Tibial nerve (tissue), 4 donors: ENCODE results near the gene CNGB1. TPM values are rescaled to one million over a fixed set of nuclear protein-coding genes. Genes with fewer than 3 reads are reported as not detected.

Experiments used
- DNase-seq, 2 donors: peaks; one replicate each; pipeline ENCODE4 v3.0.0-alpha.2; 2019; ENCODE audit warnings: low spot score in 2 of 2
- H3K27ac ChIP-seq, 4 donors: fragments of 200-600 bp; sonication (generic) in 3 of 4; one replicate each; pipeline ENCODE4 v1.5.1; 2017 to 2019; ENCODE audit warnings: mild to moderate bottlenecking in 1 of 4
- H3K27me3 ChIP-seq, 2 donors: fragments of 200-600 bp; sonication (generic) in 1 of 2; one replicate each; pipeline versions ENCODE4 v1.5.1 to v1.6.0; 2017 to 2019
- H3K36me3 ChIP-seq, 3 donors: fragments of 200-600 bp; sonication (generic); one replicate each; pipeline ENCODE4 v1.5.1; 2018 to 2019
- H3K4me1 ChIP-seq, 4 donors: fragments of 200-600 bp; sonication (generic) in 3 of 4; one replicate each; pipeline ENCODE4 v1.5.1; 2017 to 2019
- H3K4me3 ChIP-seq, 4 donors: fragments of 200-600 bp; sonication (generic) in 3 of 4; one replicate each; pipeline ENCODE4 v1.5.1; 2017 to 2019; ENCODE audit warnings: mild to moderate bottlenecking in 1 of 4, moderate library complexity in 1 of 4
- H3K9me3 ChIP-seq, 4 donors: fragments of 200-600 bp; sonication (generic) in 3 of 4; one replicate each; pipeline ENCODE4 v1.5.1; 2017 to 2019
- EP300 ChIP-seq, 2 donors: sonication (generic); formaldehyde crosslinking; IDR thresholded peaks; one replicate each; pipeline ENCODE4 v1.6.1; 2017; ENCODE audit warnings: antibody characterized with exemption in 2 of 2, mild to moderate bottlenecking in 1 of 2
- POLR2A ChIP-seq, 2 donors: fragments of 450-650 bp; IDR thresholded peaks; one replicate each; pipeline ENCODE4 v1.6.1; 2017; ENCODE audit warnings: antibody characterized with exemption in 2 of 2, mild to moderate bottlenecking in 2 of 2, moderate library complexity in 2 of 2
- WGBS, 2 donors: methylation state at CpG; one replicate each; pipeline ENCODE4 v1.1.5; 2018; 5-methylcytosine and 5-hydroxymethylcytosine counted together
- total RNA-seq, 4 donors: library from RNA; depleted of rRNA; stranded (reverse); fragments of >200 nt; gene quantifications; one replicate each; pipeline ENCODE4 v1.1.0, GENCODE V29; 2016
- TF ChIP-seq, protein P1 (sequence below), 5 experiments: fragments of 200-600 bp in 3 of 5; fragments of 450-650 bp in 2 of 5; sonication (generic) in 3 of 5; IDR thresholded peaks; one replicate each; pipeline ENCODE4 v1.5.1; 2016 to 2019; ENCODE audit warnings: antibody characterized with exemption in 5 of 5, mild to moderate bottlenecking in 3 of 5, moderate library complexity in 2 of 5

The CNGB1 gene
- total RNA-seq, 4 donors from 2014 or later: not detected

GRCh38 chr16:57884655-57885133 is 86.2 kb downstream of the CNGB1 start:
- Histone ChIP-seq H3K4me1 (peaks cover 0 to 10% (median 0%) of the 10 kb centered on the region in 4 donors), H3K36me3 (no peaks in the 10 kb centered on the region), H3K4me3 (no peak overlapping the region), H3K9me3 (no peaks in the 10 kb centered on the region), H3K27me3 (peaks cover 0 to 28% of the 10 kb centered on the region in 2 donors), H3K27ac (no peak overlapping the region)
- DNase-seq: no peak
- TF ChIP-seq, protein P1, sequence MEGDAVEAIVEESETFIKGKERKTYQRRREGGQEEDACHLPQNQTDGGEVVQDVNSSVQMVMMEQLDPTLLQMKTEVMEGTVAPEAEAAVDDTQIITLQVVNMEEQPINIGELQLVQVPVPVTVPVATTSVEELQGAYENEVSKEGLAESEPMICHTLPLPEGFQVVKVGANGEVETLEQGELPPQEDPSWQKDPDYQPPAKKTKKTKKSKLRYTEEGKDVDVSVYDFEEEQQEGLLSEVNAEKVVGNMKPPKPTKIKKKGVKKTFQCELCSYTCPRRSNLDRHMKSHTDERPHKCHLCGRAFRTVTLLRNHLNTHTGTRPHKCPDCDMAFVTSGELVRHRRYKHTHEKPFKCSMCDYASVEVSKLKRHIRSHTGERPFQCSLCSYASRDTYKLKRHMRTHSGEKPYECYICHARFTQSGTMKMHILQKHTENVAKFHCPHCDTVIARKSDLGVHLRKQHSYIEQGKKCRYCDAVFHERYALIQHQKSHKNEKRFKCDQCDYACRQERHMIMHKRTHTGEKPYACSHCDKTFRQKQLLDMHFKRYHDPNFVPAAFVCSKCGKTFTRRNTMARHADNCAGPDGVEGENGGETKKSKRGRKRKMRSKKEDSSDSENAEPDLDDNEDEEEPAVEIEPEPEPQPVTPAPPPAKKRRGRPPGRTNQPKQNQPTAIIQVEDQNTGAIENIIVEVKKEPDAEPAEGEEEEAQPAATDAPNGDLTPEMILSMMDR (IDR thresholded peaks at IDR 0.05): no peak
- TF ChIP-seq EP300 (IDR thresholded peaks at IDR 0.05) (no peak), POLR2A (IDR thresholded peaks at IDR 0.05) (no peak)
- 42 to 47% methylated on average over 5 to 7 of the region's 7 CpGs for WGBS, 2 donors

DNA sequence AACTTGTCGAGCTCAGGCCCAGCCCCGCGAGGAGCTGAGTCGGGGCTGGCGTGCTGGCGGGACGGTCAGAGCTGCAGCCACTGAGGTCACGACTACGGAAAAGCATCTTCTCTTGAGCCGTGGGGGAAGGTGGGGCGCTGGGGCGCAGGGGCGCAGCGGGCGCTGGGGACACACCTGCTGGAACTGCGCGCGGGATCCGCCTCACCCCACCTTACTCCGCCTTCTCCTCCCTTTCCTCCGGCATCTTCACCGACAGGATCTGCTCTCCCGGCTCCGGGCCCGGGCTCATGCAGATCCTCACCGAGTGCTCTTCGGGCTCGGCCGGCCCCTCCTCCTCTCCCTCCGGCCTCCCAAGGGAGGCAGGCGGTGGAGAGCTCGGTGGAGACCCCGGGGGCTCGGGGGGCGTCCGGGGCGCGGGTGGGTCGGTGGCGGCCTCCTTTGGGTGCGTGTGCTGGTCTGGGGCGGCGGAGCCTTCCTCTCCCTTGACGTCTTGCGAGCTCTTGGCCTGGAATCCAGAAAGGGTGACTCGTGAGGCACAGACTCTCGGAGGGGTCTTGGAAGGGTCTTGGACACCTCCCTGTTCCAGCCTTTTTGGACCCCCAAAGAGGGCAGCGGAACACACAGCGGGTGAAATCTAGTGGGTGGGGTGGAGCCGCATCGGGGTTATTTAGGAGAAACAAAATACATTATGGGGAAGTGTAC is 86.8 kb downstream of the CNGB1 start:
- no peaks in the 10 kb centered on the region for H3K36me3 ChIP-seq
- H3K27ac ChIP-seq: no peak overlapping the region
- H3K4me1 ChIP-seq: peaks cover 0 to 10% (median 0%) of the 10 kb centered on the region in 4 donors
- TF ChIP-seq EP300 (IDR thresholded peaks at IDR 0.05) (no peak), POLR2A (IDR thresholded peaks at IDR 0.05) (no peak)
- TF ChIP-seq, protein P1 (IDR thresholded peaks at IDR 0.05): no peak
- H3K9me3 ChIP-seq: no peaks in the 10 kb centered on the region
- H3K27me3 ChIP-seq: peaks cover 0 to 28% of the 10 kb centered on the region in 2 donors
- DNase-seq: no peak
- 12 to 21% methylated on average over 27 to 43 of the region's 51 CpGs for WGBS, 2 donors
- H3K4me3 ChIP-seq: no peak overlapping the region

DNA sequence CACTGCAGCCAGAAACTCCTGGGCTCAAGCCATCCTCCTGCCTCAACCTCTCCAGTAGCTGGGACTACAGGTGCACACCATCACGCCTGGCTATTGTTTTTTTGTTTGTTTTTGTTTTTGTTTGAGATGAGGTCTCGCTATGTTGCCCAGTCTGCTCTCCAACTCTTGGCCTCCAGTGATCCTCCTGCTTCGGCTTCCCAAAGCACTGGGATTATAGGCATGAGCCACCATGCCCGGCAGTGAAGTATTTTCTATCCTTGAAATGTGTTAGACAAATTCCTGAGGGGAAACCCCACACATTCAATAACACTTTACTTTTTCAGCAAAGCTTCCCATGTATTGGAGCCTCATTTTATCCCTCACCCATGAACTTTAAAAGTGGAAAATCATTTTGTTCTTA is 87.4 kb downstream of the CNGB1 start:
- no peak overlapping the region for H3K4me3 ChIP-seq
- H3K9me3 ChIP-seq: no peaks in the 10 kb centered on the region
- peaks cover 0 to 10% (median 0%) of the 10 kb centered on the region in 4 donors for H3K4me1 ChIP-seq
- H3K36me3 ChIP-seq: no peaks in the 10 kb centered on the region
- TF ChIP-seq POLR2A (IDR thresholded peaks at IDR 0.05) (no peak), EP300 (IDR thresholded peaks at IDR 0.05) (no peak)
- TF ChIP-seq, protein P1 (IDR thresholded peaks at IDR 0.05): no peak
- no peak overlapping the region for H3K27ac ChIP-seq
- no peak for DNase-seq
- H3K27me3 ChIP-seq: peaks cover 0 to 28% of the 10 kb centered on the region in 2 donors
- WGBS, 2 donors: 70 to 73% methylated on average over 4 of the region's 4 CpGs

DNA sequence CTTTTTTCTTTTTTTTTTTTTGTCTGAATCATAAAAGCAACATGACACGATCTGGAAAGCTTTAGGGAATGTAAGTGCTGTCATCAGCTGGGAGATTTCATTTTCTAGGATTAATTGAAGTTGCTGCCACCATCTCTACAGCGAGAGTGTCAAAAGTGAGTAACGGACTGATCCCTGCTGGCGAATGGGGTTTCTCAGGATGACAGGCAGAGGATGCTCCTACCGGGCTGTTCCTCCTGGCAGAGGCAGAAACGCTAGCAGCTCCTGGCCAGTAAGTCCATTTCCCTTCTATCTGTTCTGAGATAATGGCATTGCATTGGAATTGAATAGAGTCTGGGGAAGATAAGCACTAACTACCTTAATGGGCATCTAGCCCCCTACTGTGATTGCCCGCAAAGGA is 88.1 kb downstream of the CNGB1 start:
- H3K9me3 ChIP-seq: no peaks in the 10 kb centered on the region
- H3K4me1 ChIP-seq: peaks cover 0 to 10% (median 0%) of the 10 kb centered on the region in 4 donors
- peaks cover 0 to 28% of the 10 kb centered on the region in 2 donors for H3K27me3 ChIP-seq
- DNase-seq: no peak
- no peak for TF ChIP-seq POLR2A (IDR thresholded peaks at IDR 0.05)
- WGBS, 2 donors: 54 to 60% methylated on average over 7 of the region's 7 CpGs
- no peak overlapping the region for H3K27ac ChIP-seq
- no peak overlapping the region for H3K4me3 ChIP-seq
- no peaks in the 10 kb centered on the region for H3K36me3 ChIP-seq

GRCh38 chr16:57882206-57882605 is 88.7 kb downstream of the CNGB1 start:
- H3K9me3 ChIP-seq: no peaks in the 10 kb centered on the region
- TF ChIP-seq, protein P1 (IDR thresholded peaks at IDR 0.05): no peak
- no peak for TF ChIP-seq POLR2A (IDR thresholded peaks at IDR 0.05)
- no peak for TF ChIP-seq EP300 (IDR thresholded peaks at IDR 0.05)
- 71 to 78% methylated on average over 2 of the region's 2 CpGs for WGBS, 2 donors
- no peak for DNase-seq
- H3K27me3 ChIP-seq: peaks cover 0 to 28% of the 10 kb centered on the region in 2 donors
- H3K36me3 ChIP-seq: no peaks in the 10 kb centered on the region
- H3K4me3 ChIP-seq: no peak overlapping the region
- no peak overlapping the region for H3K27ac ChIP-seq
- H3K4me1 ChIP-seq: peaks cover 0 to 10% (median 0%) of the 10 kb centered on the region in 4 donors
